Measurements from ENCODE around the gene KEL.

KEL gene

GRCh38 chr7:142899661-142900060 lies 62.5 kb downstream of the KEL start:
- Histone ChIP-seq H3K4me1 (ENCODE audit: insufficient read depth, low read length) (no peaks in the 10 kb centered on the region), H3K36me3 (ENCODE audit: insufficient read depth, low read length) (no peaks in the 10 kb centered on the region), H3K27me3 (ENCODE audit: insufficient read depth, low read length, poor library complexity) (no peaks in the 10 kb centered on the region), H3K4me3 (ENCODE audit: low read depth in 1 of 2, low read length in 2 of 2) (no peak overlapping the region), H3K9me3 (ENCODE audit: insufficient read depth, low read length, severe bottlenecking) (peaks cover 8% of the 10 kb centered on the region), H3K9ac (ENCODE audit: low read depth, low read length) (no peak overlapping the region), H3K79me2 (ENCODE audit: insufficient read depth, low read length) (no peaks in the 10 kb centered on the region), H3K4me2 (ENCODE audit: insufficient read depth, low read length) (no peak overlapping the region), H4K20me1 (ENCODE audit: insufficient read depth, low read length) (no peaks in the 10 kb centered on the region), H3K27ac (ENCODE audit: low read length) (no peak overlapping the region), H2AFZ (ENCODE audit: low read depth, low read length) (no peak overlapping the region)
- TF ChIP-seq EZH2 (IDR thresholded peaks at IDR 0.05; ENCODE audit: borderline replicate concordance, low read depth, low read length, severe bottlenecking) = no peak
- TF ChIP-seq, protein P1, sequence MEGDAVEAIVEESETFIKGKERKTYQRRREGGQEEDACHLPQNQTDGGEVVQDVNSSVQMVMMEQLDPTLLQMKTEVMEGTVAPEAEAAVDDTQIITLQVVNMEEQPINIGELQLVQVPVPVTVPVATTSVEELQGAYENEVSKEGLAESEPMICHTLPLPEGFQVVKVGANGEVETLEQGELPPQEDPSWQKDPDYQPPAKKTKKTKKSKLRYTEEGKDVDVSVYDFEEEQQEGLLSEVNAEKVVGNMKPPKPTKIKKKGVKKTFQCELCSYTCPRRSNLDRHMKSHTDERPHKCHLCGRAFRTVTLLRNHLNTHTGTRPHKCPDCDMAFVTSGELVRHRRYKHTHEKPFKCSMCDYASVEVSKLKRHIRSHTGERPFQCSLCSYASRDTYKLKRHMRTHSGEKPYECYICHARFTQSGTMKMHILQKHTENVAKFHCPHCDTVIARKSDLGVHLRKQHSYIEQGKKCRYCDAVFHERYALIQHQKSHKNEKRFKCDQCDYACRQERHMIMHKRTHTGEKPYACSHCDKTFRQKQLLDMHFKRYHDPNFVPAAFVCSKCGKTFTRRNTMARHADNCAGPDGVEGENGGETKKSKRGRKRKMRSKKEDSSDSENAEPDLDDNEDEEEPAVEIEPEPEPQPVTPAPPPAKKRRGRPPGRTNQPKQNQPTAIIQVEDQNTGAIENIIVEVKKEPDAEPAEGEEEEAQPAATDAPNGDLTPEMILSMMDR (IDR thresholded peaks at IDR 0.05; ENCODE audit: borderline replicate concordance, extremely low read depth, low read length, poor library complexity, severe bottlenecking) = no peak
- no peak for ATAC-seq (ENCODE audit: insufficient read depth, low read depth)
- DNase-seq = no peak

GRCh38 chr7:142898377-142899170 lies 63.6 kb downstream of the KEL start:
- Histone ChIP-seq H3K79me2 (ENCODE audit: insufficient read depth, low read length) (no peaks in the 10 kb centered on the region), H3K4me1 (ENCODE audit: insufficient read depth, low read length) (no peaks in the 10 kb centered on the region), H4K20me1 (ENCODE audit: insufficient read depth, low read length) (no peaks in the 10 kb centered on the region), H3K9me3 (ENCODE audit: insufficient read depth, low read length, severe bottlenecking) (no peaks in the 10 kb centered on the region), H3K27ac (ENCODE audit: low read length) (no peak overlapping the region), H3K4me3 (ENCODE audit: low read depth in 1 of 2, low read length in 2 of 2) (no peak overlapping the region), H3K36me3 (ENCODE audit: insufficient read depth, low read length) (no peaks in the 10 kb centered on the region), H2AFZ (ENCODE audit: low read depth, low read length) (no peak overlapping the region), H3K9ac (ENCODE audit: low read depth, low read length) (no peak overlapping the region), H3K4me2 (ENCODE audit: insufficient read depth, low read length) (no peak overlapping the region), H3K27me3 (ENCODE audit: insufficient read depth, low read length, poor library complexity) (no peaks in the 10 kb centered on the region)
- TF ChIP-seq EZH2 (IDR thresholded peaks at IDR 0.05; ENCODE audit: borderline replicate concordance, low read depth, low read length, severe bottlenecking) = no peak
- DNase-seq = no peak
- ATAC-seq (ENCODE audit: insufficient read depth, low read depth) = no peak

- no peak for DNase-seq
- H2AFZ ChIP-seq (ENCODE audit: low read depth, low read length) = no peak overlapping the region
- H3K4me1 ChIP-seq (ENCODE audit: insufficient read depth, low read length) = no peaks in the 10 kb centered on the region
- no peaks in the 10 kb centered on the region for H4K20me1 ChIP-seq (ENCODE audit: insufficient read depth, low read length)
- no peak overlapping the region for H3K4me3 ChIP-seq (ENCODE audit: low read depth in 1 of 2, low read length in 2 of 2)
- H3K79me2 ChIP-seq (ENCODE audit: insufficient read depth, low read length) = no peaks in the 10 kb centered on the region
- H3K9me3 ChIP-seq (ENCODE audit: insufficient read depth, low read length, severe bottlenecking) = no peaks in the 10 kb centered on the region
- TF ChIP-seq, protein P1 (IDR thresholded peaks at IDR 0.05; ENCODE audit: borderline replicate concordance, extremely low read depth, low read length, poor library complexity, severe bottlenecking) = no peak
- no peak for TF ChIP-seq EZH2 (IDR thresholded peaks at IDR 0.05; ENCODE audit: borderline replicate concordance, low read depth, low read length, severe bottlenecking)
- H3K27ac ChIP-seq (ENCODE audit: low read length) = no peak overlapping the region
- no peak for ATAC-seq (ENCODE audit: insufficient read depth, low read depth)
- H3K9ac ChIP-seq (ENCODE audit: low read depth, low read length) = no peak overlapping the region
- no peaks in the 10 kb centered on the region for H3K27me3 ChIP-seq (ENCODE audit: insufficient read depth, low read length, poor library complexity)
- no peak overlapping the region for H3K4me2 ChIP-seq (ENCODE audit: insufficient read depth, low read length)
- no peaks in the 10 kb centered on the region for H3K36me3 ChIP-seq (ENCODE audit: insufficient read depth, low read length)
Observed at GRCh38 chr7:142897691-142898090, 64.5 kb downstream of the KEL start.

DNA sequence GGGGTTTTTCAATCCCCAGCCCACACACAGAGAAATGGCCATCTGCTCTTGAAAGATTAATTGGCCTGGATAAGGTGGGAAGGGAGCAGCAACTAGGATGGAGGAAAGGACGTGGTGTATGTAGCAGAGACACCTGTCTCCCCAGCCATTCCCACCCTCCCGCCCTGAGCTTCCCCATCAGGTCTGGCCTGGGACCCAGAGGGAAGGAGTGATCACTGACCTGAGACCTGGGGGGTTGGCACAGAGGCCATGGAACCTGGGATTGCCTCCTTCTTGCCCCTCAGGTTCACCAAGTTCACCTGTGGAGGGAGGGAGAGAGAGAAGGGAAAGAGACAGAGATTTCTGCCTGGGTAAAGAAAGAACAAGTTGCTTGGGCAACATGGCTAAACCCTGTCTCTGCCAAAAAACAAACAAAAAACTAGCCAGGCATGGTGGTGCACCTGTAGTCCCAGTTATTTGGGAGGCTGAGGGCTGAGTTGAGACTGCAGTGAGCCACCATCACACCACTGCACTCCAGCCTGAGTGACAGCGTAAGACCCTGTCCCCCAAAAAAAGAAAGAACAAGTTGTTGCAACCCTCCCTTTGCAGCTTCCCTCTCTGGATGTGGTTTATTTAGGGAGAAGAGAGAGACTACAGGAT lies 65.3 kb downstream of the KEL start:
- no peaks in the 10 kb centered on the region for H3K27me3 ChIP-seq (ENCODE audit: insufficient read depth, low read length, poor library complexity)
- H3K4me2 ChIP-seq (ENCODE audit: insufficient read depth, low read length) = no peak overlapping the region
- H3K4me3 ChIP-seq (ENCODE audit: low read depth in 1 of 2, low read length in 2 of 2) = no peak overlapping the region
- no peak overlapping the region for H2AFZ ChIP-seq (ENCODE audit: low read depth, low read length)
- H3K36me3 ChIP-seq (ENCODE audit: insufficient read depth, low read length) = no peaks in the 10 kb centered on the region
- no peaks in the 10 kb centered on the region for H3K79me2 ChIP-seq (ENCODE audit: insufficient read depth, low read length)
- no peak for DNase-seq
- H3K9me3 ChIP-seq (ENCODE audit: insufficient read depth, low read length, severe bottlenecking) = no peaks in the 10 kb centered on the region
- H3K4me1 ChIP-seq (ENCODE audit: insufficient read depth, low read length) = no peaks in the 10 kb centered on the region
- ATAC-seq (ENCODE audit: insufficient read depth, low read depth) = no peak
- TF ChIP-seq EZH2 (IDR thresholded peaks at IDR 0.05; ENCODE audit: borderline replicate concordance, low read depth, low read length, severe bottlenecking) = no peak
- TF ChIP-seq, protein P1 (IDR thresholded peaks at IDR 0.05; ENCODE audit: borderline replicate concordance, extremely low read depth, low read length, poor library complexity, severe bottlenecking) = no peak
- H4K20me1 ChIP-seq (ENCODE audit: insufficient read depth, low read length) = no peaks in the 10 kb centered on the region
- no peak overlapping the region for H3K27ac ChIP-seq (ENCODE audit: low read length)
- no peak overlapping the region for H3K9ac ChIP-seq (ENCODE audit: low read depth, low read length)
